HG02973 (cell line): ENCODE results near the gene SMIM10L1.

ENCODE experiments used
- ATAC-seq: cut with Tn5 transposase; IDR thresholded peaks from one replicate; pipeline ENCODE4 v1.9.1; 2021; ENCODE audit warnings: moderate library complexity; ENCODE audit not compliant: unreplicated experiment

SMIM10L1 gene

DNA sequence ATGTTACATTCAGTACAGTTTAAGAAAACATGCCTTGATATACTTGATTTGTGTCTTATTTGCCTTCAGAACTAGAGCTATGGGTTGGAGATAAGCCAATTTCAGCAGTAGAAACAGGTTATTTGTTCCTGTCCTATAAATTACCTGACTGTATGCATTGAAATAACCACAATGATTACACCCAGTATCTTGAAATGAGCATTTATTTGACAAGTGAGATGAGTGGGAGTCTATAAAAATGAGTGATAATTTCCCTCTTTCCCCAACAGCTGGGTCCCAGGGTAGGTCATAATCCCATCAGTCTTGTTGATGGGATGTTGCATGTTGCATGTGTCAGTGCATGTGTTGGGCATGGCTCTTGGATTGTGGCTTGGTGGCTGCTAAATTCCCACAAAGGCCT is 12.0 kb downstream of the SMIM10L1 start:
- ATAC-seq = no peak

DNA sequence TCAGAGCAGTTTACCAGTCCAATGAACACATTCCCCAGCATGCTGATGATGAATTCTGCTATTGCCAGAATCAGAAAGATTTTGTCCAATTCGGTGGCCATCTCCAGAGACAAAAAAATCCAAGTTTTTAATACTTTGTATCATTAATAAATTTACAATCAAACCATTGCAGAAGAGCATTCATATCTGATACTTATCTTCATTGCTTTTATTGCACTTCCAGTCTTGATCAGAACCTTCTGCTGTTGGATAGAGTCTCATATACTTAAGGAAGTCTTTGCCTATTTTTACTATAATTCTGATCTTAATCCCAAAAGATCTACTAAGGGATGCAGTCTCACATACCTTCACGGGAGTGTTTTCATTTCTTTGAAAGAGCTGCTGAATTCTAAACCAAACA is 15.8 kb downstream of the SMIM10L1 start, which contains the start of gene TAS2R42:
TAS2R42 (minus strand) TSS at position 101 of the 400 bp plus-strand sequence; CDS start at position 101, 0 bp downstream.
- ATAC-seq = no peak

DNA sequence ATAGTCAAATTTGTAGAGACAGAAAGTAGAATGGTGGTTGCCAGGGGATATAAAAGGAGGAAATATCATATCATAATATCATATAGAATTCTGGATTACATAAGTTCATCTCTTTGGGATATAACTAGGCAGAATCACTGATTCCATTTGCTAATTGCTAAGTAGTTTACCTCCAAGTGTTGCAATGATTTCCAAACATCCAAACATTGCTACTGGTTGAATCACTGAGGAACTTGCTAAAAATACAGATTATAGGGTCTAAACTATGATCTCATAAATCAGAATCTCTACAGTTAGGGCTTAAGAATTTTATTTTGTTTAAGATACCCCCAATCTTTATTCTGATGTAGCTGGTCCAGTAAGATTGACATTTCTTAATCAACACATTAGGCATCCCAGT is 31.8 kb downstream of the SMIM10L1 start:
- ATAC-seq = no peak

DNA sequence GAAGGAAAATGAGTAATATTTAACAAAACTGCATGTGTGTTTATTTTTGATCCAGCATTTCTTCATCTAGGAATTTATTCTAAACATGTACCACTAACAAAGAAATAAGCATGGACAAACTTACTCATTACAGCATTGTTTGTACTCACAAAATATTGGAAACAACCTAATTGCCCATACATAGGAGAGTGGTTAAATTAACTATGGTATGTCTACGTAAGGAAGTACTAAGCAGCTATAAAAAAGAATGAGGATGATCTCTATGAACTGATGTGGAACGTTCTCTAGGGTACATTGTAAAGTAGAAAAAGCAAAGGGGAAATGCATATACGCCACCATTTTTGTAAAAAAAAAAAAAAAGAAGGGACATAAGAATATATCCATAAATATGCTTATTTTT is 33.2 kb downstream of the SMIM10L1 start:
- ATAC-seq = no peak

DNA sequence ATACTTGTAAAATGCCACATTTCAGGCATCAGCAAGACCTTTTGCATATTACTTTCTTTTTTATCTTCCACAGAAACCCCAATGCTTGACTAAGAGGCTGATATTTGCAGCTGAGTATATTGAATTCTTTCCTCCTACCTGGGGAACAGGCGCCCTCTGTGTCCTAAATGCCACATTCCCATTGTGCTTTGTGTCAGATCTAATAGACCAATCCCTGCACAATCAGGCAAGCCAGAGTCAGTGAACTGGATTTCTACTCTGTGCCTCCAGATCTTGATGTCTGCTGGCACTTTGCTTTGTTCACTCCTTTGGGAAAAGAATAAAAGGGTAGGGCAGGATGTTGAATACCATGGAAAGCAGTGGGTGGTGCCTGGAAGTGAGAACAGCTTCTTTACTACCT is 38.1 kb downstream of the SMIM10L1 start:
- ATAC-seq = no peak
